ENCODE results near the gene PTX4. TPM values are rescaled to one million over a fixed set of nuclear protein-coding genes. Genes with fewer than 3 reads are reported as not detected.

PTX4 gene
- total and polyA plus RNA-seq, 9 of the 15 experiments (the other 6 are each of a cell fraction or from before 2014, with no cell fraction given), result 0.11 TPM; not detected in 8

DNA sequence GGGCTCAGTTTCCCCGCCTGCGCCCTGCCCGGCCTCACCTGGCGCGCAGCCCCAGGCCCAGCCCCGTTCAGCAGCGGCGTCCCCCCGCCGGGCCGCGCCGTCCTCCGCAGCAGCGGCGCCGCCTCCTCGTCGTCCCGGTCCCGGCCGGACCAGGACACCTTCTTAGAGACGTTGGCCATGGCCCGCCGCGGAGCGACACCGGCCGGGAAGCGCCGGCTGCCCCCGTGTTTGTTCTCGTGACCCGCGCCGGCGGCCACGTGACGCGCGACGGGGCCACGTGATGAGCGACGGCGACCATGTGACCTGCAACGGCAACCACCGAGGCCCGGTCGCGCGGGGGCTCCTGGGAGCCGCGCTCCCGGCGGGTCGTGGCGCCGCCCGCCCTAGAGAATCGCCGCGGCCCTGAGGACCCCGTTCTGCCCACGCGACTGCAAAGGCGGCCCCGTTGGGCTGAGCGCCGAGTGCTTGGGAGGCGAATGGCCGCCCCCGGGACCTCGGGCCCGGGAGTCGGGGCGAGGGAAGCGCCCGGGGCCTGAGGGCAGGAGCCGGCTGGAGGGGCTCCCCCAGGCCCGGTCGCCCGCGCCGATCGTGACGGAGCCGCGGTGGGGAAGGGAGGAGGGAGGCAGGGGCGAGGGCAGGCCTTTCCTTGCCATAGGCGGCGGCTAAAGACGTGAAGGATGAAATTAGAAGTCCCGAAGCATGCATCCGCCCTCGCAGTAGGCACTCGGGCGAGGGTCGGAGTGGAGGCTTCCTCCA, 13.8 kb downstream of the PTX4 start, which contains the start of gene CLCN7 (continued):
- peak; percentile 93 for TF ChIP-seq E2F1 (CRISPR knock-in tag; IDR thresholded peaks at IDR 0.05)
- no peak for TF ChIP-seq ID3 (CRISPR knock-in tag; IDR thresholded peaks at IDR 0.05)
- no peak for TF ChIP-seq ID3 (tag; IDR thresholded peaks at IDR 0.05)
- 0 out of 2 replicates have a peak, but pooled peaks have one; percentile 36 for TF ChIP-seq NKRF (IDR thresholded peaks at IDR 0.05; ENCODE audit: borderline replicate concordance)
- peak; percentile 26 for TF ChIP-seq FUS (optimal IDR thresholded peaks at IDR 0.05; ENCODE audit: low read depth, low read length)
- TF ChIP-seq ZNF217 (CRISPR knock-in tag; IDR thresholded peaks at IDR 0.05), result 0 out of 2 replicates have a peak, but pooled peaks have one; percentile 49
- 0 out of 2 replicates have a peak, but pooled peaks have one; percentile 34 for TF ChIP-seq NCOR1 (IDR thresholded peaks at IDR 0.05)
- TF ChIP-seq ZNF431 (CRISPR knock-in tag; IDR thresholded peaks at IDR 0.05), result peak; percentile 84
- no peak for TF ChIP-seq PURB (CRISPR knock-in tag; IDR thresholded peaks at IDR 0.05; ENCODE audit: low read depth)
- TF ChIP-seq, protein P1, sequence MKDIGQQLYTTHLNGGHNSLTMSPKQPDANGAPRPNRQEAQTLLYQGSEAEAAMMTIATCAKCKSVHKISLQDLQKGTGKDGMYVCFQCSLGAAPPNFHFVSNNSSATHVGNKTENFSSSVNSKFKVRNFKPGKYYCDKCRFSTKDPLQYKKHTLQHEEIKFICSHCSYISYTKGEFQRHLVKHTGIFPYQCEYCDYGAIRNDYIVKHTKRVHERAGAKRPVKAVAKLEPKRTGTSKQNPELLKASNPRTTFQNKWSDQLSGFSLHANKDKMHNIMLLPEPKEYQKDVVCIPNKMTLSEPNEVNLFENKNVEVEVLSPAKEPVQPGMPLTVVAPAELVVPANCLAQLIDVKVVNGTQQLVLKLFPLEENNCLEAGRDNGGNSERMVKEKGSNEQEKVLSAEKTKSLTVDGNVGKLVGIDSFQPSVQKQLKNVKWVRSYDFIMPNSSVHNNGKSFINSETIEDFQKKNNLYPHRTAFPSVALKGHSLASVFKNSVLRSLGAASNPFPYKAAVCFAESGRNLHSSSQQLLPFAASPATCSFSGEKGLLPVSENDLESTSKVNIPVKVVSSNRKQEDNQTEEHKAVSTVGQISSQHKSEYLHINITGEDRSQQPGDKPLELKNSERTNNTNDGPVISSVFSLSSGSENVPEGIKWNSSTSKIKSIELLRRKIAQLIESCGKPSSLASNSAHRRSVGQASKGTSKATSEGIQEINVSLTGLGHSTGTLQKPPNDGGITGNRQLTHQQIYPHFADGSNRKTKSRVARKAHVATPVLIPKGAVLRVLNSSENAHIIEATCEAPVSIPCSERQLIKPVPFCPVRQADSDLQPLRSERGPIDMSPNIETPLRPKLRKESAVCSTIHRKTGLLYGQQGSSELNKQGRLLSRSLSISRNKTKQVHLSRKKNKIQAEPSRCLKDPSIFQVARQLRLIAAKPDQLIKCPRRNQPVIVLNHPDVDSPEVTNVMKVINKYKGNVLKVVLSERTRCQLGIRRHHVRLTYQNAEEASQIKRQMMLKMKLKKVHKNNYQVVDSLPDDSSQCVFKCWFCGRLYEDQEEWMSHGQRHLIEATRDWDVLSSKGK (CRISPR knock-in tag; IDR thresholded peaks at IDR 0.05), result no peak
- no peak for TF ChIP-seq ZNF354B (CRISPR knock-in tag; IDR thresholded peaks at IDR 0.05)
- no peak for TF ChIP-seq SNRNP70 (optimal IDR thresholded peaks at IDR 0.05; ENCODE audit: low read depth, low read length)
- TF ChIP-seq ZNF644 (tag; IDR thresholded peaks at IDR 0.05; ENCODE audit: low read depth), result no peak
- peak; percentile 49; the same call in 1 of the 2 replicates for TF ChIP-seq ESRRA (IDR thresholded peaks at IDR 0.05; ENCODE audit: borderline replicate concordance, low read depth)
- peak; percentile 70 for TF ChIP-seq E2F4 (CRISPR knock-in tag; IDR thresholded peaks at IDR 0.05; ENCODE audit: low read depth)
- TF ChIP-seq MEF2D (tag; conservative IDR thresholded peaks at IDR 0.05; ENCODE audit: low read depth), result no peak
- TF ChIP-seq STAT5A (IDR thresholded peaks at IDR 0.05; ENCODE audit: borderline replicate concordance, low read length), result peak; percentile 11; the same call in 1 of the 2 replicates
